H9 (cell line): ENCODE measurements around the gene RPS16. TPM values are rescaled to one million over a fixed set of nuclear protein-coding genes. Genes with fewer than 3 reads are reported as not detected.

Experiments used
- DNase-seq: peaks from one replicate; pipeline ENCODE4 v3.0.0-alpha.2; 2017
- H2AFZ ChIP-seq: one replicate; pipeline ENCODE4 v1.6.1; 2013; ENCODE audit warnings: mild to moderate bottlenecking, low read length, control low read depth, moderate library complexity
- H2AK5ac ChIP-seq: 2 replicates; pipeline ENCODE4 v1.6.1; 2013; ENCODE audit warnings: low read length, control low read depth, mixed read lengths; ENCODE audit not compliant: insufficient read length
- H2BK120ac ChIP-seq: one replicate; pipeline ENCODE4 v1.6.1; 2013; ENCODE audit warnings: low read depth, mild to moderate bottlenecking, low read length, control low read depth, inconsistent platforms; ENCODE audit not compliant: poor library complexity, severe bottlenecking
- H2BK12ac ChIP-seq: 2 replicates; pipeline ENCODE4 v1.6.1; 2013; ENCODE audit warnings: low read length, control low read depth, mixed read lengths, low read depth; ENCODE audit not compliant: insufficient read length
- H2BK15ac ChIP-seq: 2 replicates; pipeline ENCODE4 v1.6.1; 2013; ENCODE audit warnings: low read depth, low read length, control low read depth
- H2BK20ac ChIP-seq: one replicate; pipeline ENCODE4 v1.6.1; 2013; ENCODE audit warnings: low read depth, mild to moderate bottlenecking, low read length, control low read depth, inconsistent platforms; ENCODE audit not compliant: poor library complexity, severe bottlenecking
- H2BK5ac ChIP-seq: 2 replicates; pipeline ENCODE4 v1.6.1; 2013; ENCODE audit warnings: low read length, control low read depth, mixed read lengths; ENCODE audit not compliant: insufficient read length
- H3K14ac ChIP-seq: 2 replicates; pipeline ENCODE4 v1.6.1; 2013; ENCODE audit warnings: low read length, control low read depth; ENCODE audit not compliant: insufficient read depth
- H3K18ac ChIP-seq: 2 replicates; pipeline ENCODE4 v1.6.1; 2013; ENCODE audit warnings: low read depth, mild to moderate bottlenecking, mixed read lengths, low read length, control low read depth; ENCODE audit not compliant: insufficient read length
- H3K23ac ChIP-seq: 2 replicates; pipeline ENCODE4 v1.6.1; 2013; ENCODE audit warnings: low read length, control low read depth, mixed read lengths, low read depth; ENCODE audit not compliant: insufficient read length
- H3K23me2 ChIP-seq: 2 replicates; pipeline ENCODE4 v1.6.1; 2013; ENCODE audit warnings: low read depth, mild to moderate bottlenecking, mixed read lengths, low read length, control low read depth; ENCODE audit not compliant: insufficient read length, poor library complexity, severe bottlenecking
- H3K27ac ChIP-seq: 2 replicates; pipeline ENCODE4 v1.5.1; 2013; ENCODE audit warnings: low read length, control low read depth, mixed read lengths, low read depth; ENCODE audit not compliant: insufficient read length
- H3K27me3 ChIP-seq: 2 replicates; pipeline ENCODE4 v1.6.1; 2013; ENCODE audit warnings: low read length, control low read depth, inconsistent platforms; ENCODE audit not compliant: insufficient read depth
- H3K4ac ChIP-seq: 2 replicates; pipeline ENCODE4 v1.6.1; 2013; ENCODE audit warnings: low read depth, mild to moderate bottlenecking, control low read depth, inconsistent platforms, low read length, moderate library complexity
- H3K4me1 ChIP-seq: 2 replicates; pipeline ENCODE4 v1.6.1; 2013; ENCODE audit warnings: low read length, control low read depth, inconsistent platforms; ENCODE audit not compliant: insufficient read depth
- H3K4me2 ChIP-seq: 2 replicates; pipeline ENCODE4 v1.6.1; 2013; ENCODE audit warnings: low read length, control low read depth, mixed read lengths; ENCODE audit not compliant: insufficient read length, insufficient read depth
- H3K56ac ChIP-seq: 2 replicates; pipeline ENCODE4 v1.6.1; 2013; ENCODE audit warnings: low read depth, mild to moderate bottlenecking, mixed read lengths, low read length, control low read depth; ENCODE audit not compliant: insufficient read length
- H3K79me1 ChIP-seq: 2 replicates; pipeline ENCODE4 v1.6.1; 2013; ENCODE audit warnings: low read depth, mild to moderate bottlenecking, moderate library complexity, low read length, control low read depth, inconsistent platforms; ENCODE audit not compliant: insufficient read depth, poor library complexity, severe bottlenecking
- H3K79me2 ChIP-seq: 2 replicates; pipeline ENCODE4 v1.6.1; 2013; ENCODE audit warnings: low read length, control low read depth, inconsistent platforms; ENCODE audit not compliant: insufficient read depth
- H3K9ac ChIP-seq: 2 replicates; pipeline ENCODE4 v1.6.1; 2013; ENCODE audit warnings: low read length, control low read depth, mixed read lengths; ENCODE audit not compliant: insufficient read length; ENCODE audit errors: extremely low read depth
- H3K9me3 ChIP-seq: one replicate; pipeline ENCODE4 v1.6.1; 2013; ENCODE audit warnings: low read depth, low read length, inconsistent platforms; ENCODE audit not compliant: control insufficient read depth
- H3T11ph ChIP-seq: one replicate; pipeline ENCODE4 v1.6.1; 2013; ENCODE audit warnings: mild to moderate bottlenecking, low read length, control low read depth, inconsistent platforms
- H4K20me1 ChIP-seq: one replicate; pipeline ENCODE4 v1.6.1; 2013; ENCODE audit not compliant: control insufficient read depth, insufficient read length, insufficient read depth
- H4K5ac ChIP-seq: 2 replicates; pipeline ENCODE4 v1.6.1; 2013; ENCODE audit warnings: low read depth, mild to moderate bottlenecking, mixed read lengths, low read length, control low read depth; ENCODE audit not compliant: insufficient read length
- H4K8ac ChIP-seq: replicated peaks from 2 replicates; pipeline ENCODE4 v1.6.1; 2013; ENCODE audit warnings: low read length, control low read depth, mixed read lengths, low read depth; ENCODE audit not compliant: insufficient read length
- H4K91ac ChIP-seq: 2 replicates; pipeline ENCODE4 v1.6.1; 2013; ENCODE audit warnings: low read depth, mild to moderate bottlenecking, moderate library complexity, mixed read lengths, low read length, control low read depth; ENCODE audit not compliant: insufficient read length
- H3K27ac Mint-ChIP-seq, 3 experiments: 2 replicates in 2 of 3; 3 replicates in 1 of 3; pipeline ENCODE4 v1.8.0; 2020 to 2021; ENCODE audit warnings: mixed read lengths in 3 of 3, mild to moderate bottlenecking in 1 of 3, moderate library complexity in 1 of 3
- H3K27me3 Mint-ChIP-seq: 2 replicates; pipeline ENCODE4 v1.8.0; 2021; ENCODE audit warnings: low read depth, mild to moderate bottlenecking, moderate library complexity, mixed read lengths
- H3K36me3 Mint-ChIP-seq, 3 experiments: 2 replicates in 2 of 3; 3 replicates in 1 of 3; pipeline ENCODE4 v1.8.0; 2020 to 2021; ENCODE audit warnings: low read depth in 3 of 3, mixed read lengths in 3 of 3; ENCODE audit not compliant: insufficient read depth in 1 of 3
- H3K4me1 Mint-ChIP-seq, 2 experiments: 2 replicates each; pipeline ENCODE4 v1.8.0; 2020; ENCODE audit warnings: mixed read lengths in 2 of 2
- H3K4me3 Mint-ChIP-seq, 2 experiments: 2 replicates in 1 of 2; 3 replicates in 1 of 2; pipeline ENCODE4 v1.8.0; 2020 to 2021; ENCODE audit warnings: mild to moderate bottlenecking in 2 of 2, mixed read lengths in 2 of 2, moderate library complexity in 1 of 2
- H3K9me3 Mint-ChIP-seq, 2 experiments: 2 replicates in 1 of 2; 3 replicates in 1 of 2; pipeline ENCODE4 v1.8.0; 2020; ENCODE audit warnings: mild to moderate bottlenecking in 2 of 2, mixed read lengths in 2 of 2, moderate library complexity in 1 of 2
- WGBS: extraction: QIAGEN DNeasy Blood & Tissue Kit; methylation state at CpG from one replicate; pipeline ENCODE4 v1.1.7; 2013; ENCODE audit warnings: missing lambda C conversion rate, low lambda C conversion rate, mixed read lengths; ENCODE audit not compliant: insufficient read length; ENCODE audit errors: extremely low coverage; 5-methylcytosine and 5-hydroxymethylcytosine counted together
- total RNA-seq: library from RNA; stranded (reverse); gene quantifications from 2 replicates; pipeline ENCODE4 v1.2.1, GENCODE V29; 2021
- TF ChIP-seq, protein P1 (sequence below): fragments of 200-600 bp; sonication (generic); conservative IDR thresholded peaks from 3 replicates; pipeline ENCODE4 v1.8.0; 2021; ENCODE audit warnings: antibody characterized with exemption, mild to moderate bottlenecking

RPS16 gene
- total RNA-seq, 1 experiment from 2014 or later: 2,711 TPM

DNA sequence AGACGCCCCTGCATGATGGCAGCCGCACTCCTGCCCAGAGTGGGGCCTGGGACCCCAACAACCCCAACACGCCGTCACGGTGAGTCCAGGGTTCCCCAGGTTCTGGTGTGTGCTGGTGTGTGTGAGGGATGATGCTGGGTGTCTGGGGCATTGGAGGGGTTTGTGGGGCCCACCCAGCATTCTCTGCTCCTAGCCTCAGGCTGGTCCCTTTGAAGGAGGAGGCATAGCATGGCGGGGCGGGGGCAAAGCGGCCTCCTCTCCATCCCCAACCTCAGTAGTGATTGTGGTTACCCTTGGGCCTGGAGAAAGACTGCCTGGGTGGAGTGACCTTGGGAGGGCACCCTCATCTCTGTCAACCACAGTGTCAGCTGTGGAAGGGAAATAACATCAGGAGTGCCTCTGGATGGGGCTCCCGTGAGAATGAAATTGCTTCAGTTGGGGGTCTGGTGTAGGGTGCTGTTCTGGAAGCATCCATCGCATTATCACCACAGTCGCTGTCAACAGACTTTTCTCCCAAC, 37.8 kb upstream of the RPS16 start:
- Histone ChIP-seq H2AFZ (no peak overlapping the region), H3K79me2 (no peaks in the 10 kb centered on the region), H3K23ac (no peak overlapping the region), H2BK12ac (no peak overlapping the region), H2AK5ac (no peak overlapping the region), H3K4ac (no peak overlapping the region), H2BK120ac (no peak overlapping the region), H4K8ac (no peak overlapping the region), H2BK5ac (no peak overlapping the region), H3K9ac (no peak overlapping the region), H2BK15ac (no peak overlapping the region), H3K9me3 (no peaks in the 10 kb centered on the region), H4K91ac (no peak overlapping the region), H3K56ac (no peak overlapping the region), H3K4me2 (no peak overlapping the region), H3K79me1 (no peaks in the 10 kb centered on the region), H4K20me1 (no peaks in the 10 kb centered on the region), H3K14ac (no peak overlapping the region), H4K5ac (no peak overlapping the region), H3K27me3 (no peaks in the 10 kb centered on the region), H3K18ac (no peak overlapping the region), H3T11ph (no peak overlapping the region), H3K23me2 (no peaks in the 10 kb centered on the region), H2BK20ac (no peak overlapping the region), H3K4me1 (no peaks in the 10 kb centered on the region), H3K27ac (no peak overlapping the region)
- TF ChIP-seq, protein P1, sequence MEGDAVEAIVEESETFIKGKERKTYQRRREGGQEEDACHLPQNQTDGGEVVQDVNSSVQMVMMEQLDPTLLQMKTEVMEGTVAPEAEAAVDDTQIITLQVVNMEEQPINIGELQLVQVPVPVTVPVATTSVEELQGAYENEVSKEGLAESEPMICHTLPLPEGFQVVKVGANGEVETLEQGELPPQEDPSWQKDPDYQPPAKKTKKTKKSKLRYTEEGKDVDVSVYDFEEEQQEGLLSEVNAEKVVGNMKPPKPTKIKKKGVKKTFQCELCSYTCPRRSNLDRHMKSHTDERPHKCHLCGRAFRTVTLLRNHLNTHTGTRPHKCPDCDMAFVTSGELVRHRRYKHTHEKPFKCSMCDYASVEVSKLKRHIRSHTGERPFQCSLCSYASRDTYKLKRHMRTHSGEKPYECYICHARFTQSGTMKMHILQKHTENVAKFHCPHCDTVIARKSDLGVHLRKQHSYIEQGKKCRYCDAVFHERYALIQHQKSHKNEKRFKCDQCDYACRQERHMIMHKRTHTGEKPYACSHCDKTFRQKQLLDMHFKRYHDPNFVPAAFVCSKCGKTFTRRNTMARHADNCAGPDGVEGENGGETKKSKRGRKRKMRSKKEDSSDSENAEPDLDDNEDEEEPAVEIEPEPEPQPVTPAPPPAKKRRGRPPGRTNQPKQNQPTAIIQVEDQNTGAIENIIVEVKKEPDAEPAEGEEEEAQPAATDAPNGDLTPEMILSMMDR: no peak
- DNase-seq: no peak
- Mint-ChIP-seq H3K27me3 (no peaks in the 10 kb centered on the region; the same call in 1 of the 2 replicates), H3K27ac (no peak overlapping the region), H3K9me3 (no peaks in the 10 kb centered on the region; a peak in 1 of 5 replicates), H3K4me3 (no peak overlapping the region), H3K4me1 (peaks cover 0 to 5% of the 10 kb centered on the region in 2 experiments; a peak in 1 of 4 replicates), H3K36me3 (peaks cover 45 to 80% (median 76%) of the 10 kb centered on the region in 3 experiments; a peak in 6 of 7 replicates)
- WGBS: no CpG with 5 or more reads among the region's 11 CpGs
